Naive B cell (primary cell): ENCODE measurements around the gene FAM90A1. TPM values are rescaled to one million over a fixed set of nuclear protein-coding genes. Genes with fewer than 3 reads are reported as not detected.
A peak's percentile ranks its signal among the peaks of the same experiment; 100 is the strongest.
"Not testable (repeated sequence)": the region's sequence is repeated elsewhere in the genome, so short reads cannot be mapped to it uniquely, and the experiment has no call there.

Source experiments
- ATAC-seq, 2 donors: fragments of 150-1000 bp; cut with Tn5 transposase; 2 replicates each; pipeline ENCODE4 v1.10.0; 2021; ENCODE audit warnings: low read depth in 2 of 2, mild to moderate bottlenecking in 2 of 2, moderate library complexity in 2 of 2
- DNase-seq: peaks from one replicate; pipeline ENCODE4 v3.0.0; 2022
- H3K27ac Mint-ChIP-seq, 6 donors: one replicate each; pipeline ENCODE4 v1.8.0; 2020 to 2022; ENCODE audit warnings: mild to moderate bottlenecking in 6 of 6, mixed read lengths in 6 of 6, moderate library complexity in 5 of 6, inconsistent platforms in 2 of 6
- H3K27me3 Mint-ChIP-seq, 3 donors: one replicate each; pipeline ENCODE4 v1.8.0; 2021 to 2022; ENCODE audit warnings: mixed read lengths in 3 of 3, mild to moderate bottlenecking in 1 of 3
- H3K36me3 Mint-ChIP-seq, 2 donors: one replicate each; pipeline ENCODE4 v1.8.0; 2020 to 2022; ENCODE audit warnings: mixed read lengths in 2 of 2, inconsistent platforms in 1 of 2, mild to moderate bottlenecking in 1 of 2
- H3K4me1 Mint-ChIP-seq, 3 donors: one replicate each; pipeline ENCODE4 v1.8.0; 2020 to 2022; ENCODE audit warnings: mixed read lengths in 3 of 3, inconsistent platforms in 1 of 3, mild to moderate bottlenecking in 1 of 3, moderate library complexity in 1 of 3
- H3K4me3 Mint-ChIP-seq, 8 donors: one replicate each; pipeline ENCODE4 v1.8.0; 2020 to 2022; ENCODE audit warnings: mild to moderate bottlenecking in 8 of 8, mixed read lengths in 8 of 8, moderate library complexity in 8 of 8, inconsistent platforms in 2 of 8
- H3K9me3 Mint-ChIP-seq, 7 donors: one replicate each; pipeline ENCODE4 v1.8.0; 2020 to 2022; ENCODE audit warnings: mixed read lengths in 7 of 7, mild to moderate bottlenecking in 5 of 7, inconsistent platforms in 2 of 7, moderate library complexity in 1 of 7
- polyA plus RNA-seq, 6 donors: library from polyadenylated mRNA; unstranded; fragments of 300-500 nt; fragmentation: Illumina TruSeq; gene quantifications; one replicate each; pipeline ENCODE4 v1.2.3, GENCODE V29; 2021; ENCODE audit warnings: low read depth in 6 of 6

FAM90A1 gene, protein sequence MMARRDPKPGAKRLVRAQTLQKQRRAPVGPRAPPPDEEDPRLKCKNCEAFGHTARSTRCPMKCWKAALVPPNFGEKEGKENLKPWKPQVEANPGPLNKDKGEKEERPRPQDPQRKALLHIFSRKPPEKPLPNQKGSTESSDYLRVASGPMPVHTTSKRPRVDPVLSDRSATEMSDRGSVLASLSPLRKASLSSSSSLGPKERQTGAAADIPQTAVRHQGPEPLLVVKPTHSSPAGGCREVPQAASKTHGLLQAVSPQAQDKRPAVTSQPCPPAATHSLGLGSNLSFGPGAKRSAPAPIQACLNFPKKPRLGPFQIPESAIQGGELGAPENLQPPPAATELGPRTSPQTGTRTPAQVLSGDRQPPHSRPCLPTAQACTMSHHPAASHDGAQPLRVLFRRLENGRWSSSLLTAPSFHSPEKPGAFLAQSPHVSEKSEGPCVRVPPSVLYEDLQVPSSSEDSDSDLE
- not detected for polyA plus RNA-seq

DNA sequence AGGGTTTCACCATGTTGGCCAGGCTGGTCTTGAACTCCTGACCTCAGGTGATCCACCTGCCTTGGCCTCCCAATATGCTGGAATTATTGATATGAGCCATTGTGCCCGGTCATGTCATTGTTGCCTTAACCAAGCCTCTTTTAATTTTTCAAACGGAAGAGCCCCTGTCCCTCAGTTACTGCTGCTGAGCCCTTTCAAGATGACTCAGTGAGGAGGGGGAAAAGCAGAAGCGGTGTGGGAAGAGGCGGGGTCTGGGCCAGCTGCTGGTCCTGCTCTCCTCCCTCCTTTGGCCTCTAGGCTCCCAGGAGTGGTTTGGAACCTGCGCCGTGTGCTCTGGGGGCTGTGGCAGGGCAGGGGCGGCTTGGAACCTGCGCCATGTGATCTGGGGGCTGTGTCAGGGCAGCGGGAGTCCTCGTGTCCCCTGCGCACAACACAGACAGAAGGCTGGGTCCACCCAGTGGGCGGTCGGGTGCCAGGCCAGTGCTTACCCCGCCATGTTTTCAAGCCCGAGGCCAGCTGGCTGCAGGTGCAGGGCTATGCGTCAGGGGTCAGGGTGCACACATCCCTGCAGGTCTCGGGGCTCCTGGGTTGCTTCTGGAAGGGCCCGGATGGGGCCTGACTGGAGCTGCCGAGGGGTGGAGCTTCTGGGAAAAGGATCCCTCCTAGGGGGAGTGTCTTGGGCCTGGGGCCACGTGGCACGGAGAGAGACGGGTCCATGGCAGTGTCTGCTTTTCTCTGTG, at the start of gene FAM90A1:
TSS of gene FAM90A1 (minus strand) at position 627 of the 740 bp plus-strand sequence. CDS start 2,786 bp downstream, outside the sequence.
- not testable (repeated sequence) for ATAC-seq

DNA sequence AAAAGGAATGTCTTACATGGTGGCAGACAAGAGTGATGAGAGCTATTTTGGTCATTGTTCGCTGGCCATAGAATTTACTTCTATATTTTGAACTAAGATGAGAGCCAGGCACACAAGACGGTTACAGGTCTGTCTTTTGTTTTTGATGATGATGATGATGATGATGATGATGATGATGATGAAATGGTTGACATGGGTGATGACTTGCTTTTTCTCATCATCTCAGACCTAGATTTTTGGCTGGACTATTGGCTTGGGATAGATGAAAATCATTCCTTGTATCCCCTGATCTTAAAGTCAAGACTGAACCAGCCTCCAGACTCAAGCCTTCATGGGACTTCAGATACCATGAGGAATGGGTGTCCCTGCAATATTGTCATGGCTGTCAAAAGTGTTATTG, 49.0 kb upstream of the FAM90A1 start:
- H3K27ac Mint-ChIP-seq, H3K4me3 Mint-ChIP-seq, H3K9me3 Mint-ChIP-seq, H3K36me3 Mint-ChIP-seq, H3K4me1 Mint-ChIP-seq, ATAC-seq, DNase-seq: not testable (repeated sequence)
- H3K27me3 Mint-ChIP-seq, result peaks cover 6 to 18% (median 7%) of the 10 kb centered on the region in 3 donors

More for the DNA sequence above, at the start of gene FAM90A1:
- Mint-ChIP-seq H3K4me1 (peaks cover 16 to 18% (median 17%) of the 10 kb centered on the region in 3 donors), H3K4me3 (peak within 1 kb of the TSS in 7 of 8 donors; percentile 78 to 88 (median 84)), H3K27ac (peak within 1 kb of the TSS in 4 of 6 donors; percentile 13 to 47 (median 28))
- not testable (repeated sequence) for DNase-seq, H3K9me3 Mint-ChIP-seq, H3K27me3 Mint-ChIP-seq, H3K36me3 Mint-ChIP-seq

DNA sequence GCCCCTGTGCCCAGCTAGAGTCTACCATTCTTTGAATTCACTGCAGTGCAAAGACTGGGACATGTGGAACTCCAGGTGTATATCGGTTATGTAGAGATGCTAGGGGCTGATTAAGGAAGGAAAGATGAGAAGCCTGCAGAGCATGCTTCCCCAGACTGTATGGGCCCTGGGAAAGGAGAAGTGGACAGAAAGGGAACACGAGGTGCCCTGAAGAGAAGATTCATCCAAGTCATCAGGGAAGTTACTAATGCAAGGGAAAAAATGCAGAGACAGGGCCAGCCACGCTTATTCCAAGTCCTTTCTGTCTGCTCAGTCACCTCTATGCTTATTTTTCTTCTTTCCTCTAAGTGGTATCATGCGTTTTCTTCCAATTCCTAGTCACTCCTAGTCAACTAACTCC, 39.3 kb upstream of the FAM90A1 start:
- not testable (repeated sequence) for H3K36me3 Mint-ChIP-seq, H3K4me1 Mint-ChIP-seq, H3K9me3 Mint-ChIP-seq, H3K4me3 Mint-ChIP-seq, DNase-seq, ATAC-seq
- peaks cover 8 to 25% (median 11%) of the 10 kb centered on the region in 3 donors for H3K27me3 Mint-ChIP-seq
- peak overlapping the region in 1 of 6 donors; percentile 33 for H3K27ac Mint-ChIP-seq

DNA sequence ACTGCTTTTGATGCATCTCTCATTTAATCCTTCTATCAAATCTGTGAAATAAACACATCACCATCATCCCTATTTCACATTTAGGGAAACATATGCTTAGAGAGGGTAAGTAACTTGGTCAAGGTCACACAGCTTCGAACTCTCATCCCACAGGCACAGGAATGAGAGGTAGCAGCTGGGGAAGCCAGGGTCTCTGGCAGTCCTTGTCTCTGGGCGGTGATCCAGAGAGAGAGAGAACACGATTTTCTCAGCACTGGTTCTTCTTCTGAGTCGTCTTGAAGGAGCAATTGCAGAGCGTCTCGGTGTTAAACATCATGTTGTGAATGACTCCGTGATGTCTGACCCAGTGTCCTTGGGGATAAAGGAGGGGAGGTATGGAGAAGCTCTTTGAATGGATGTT, 36.8 kb upstream of the FAM90A1 start:
- H3K9me3 Mint-ChIP-seq, H3K36me3 Mint-ChIP-seq, ATAC-seq, DNase-seq, H3K4me1 Mint-ChIP-seq, H3K4me3 Mint-ChIP-seq: not testable (repeated sequence)
- Mint-ChIP-seq H3K27me3 (peaks cover 13 to 24% (median 16%) of the 10 kb centered on the region in 3 donors), H3K27ac (peak overlapping the region in 1 of 6 donors; percentile 31)

DNA sequence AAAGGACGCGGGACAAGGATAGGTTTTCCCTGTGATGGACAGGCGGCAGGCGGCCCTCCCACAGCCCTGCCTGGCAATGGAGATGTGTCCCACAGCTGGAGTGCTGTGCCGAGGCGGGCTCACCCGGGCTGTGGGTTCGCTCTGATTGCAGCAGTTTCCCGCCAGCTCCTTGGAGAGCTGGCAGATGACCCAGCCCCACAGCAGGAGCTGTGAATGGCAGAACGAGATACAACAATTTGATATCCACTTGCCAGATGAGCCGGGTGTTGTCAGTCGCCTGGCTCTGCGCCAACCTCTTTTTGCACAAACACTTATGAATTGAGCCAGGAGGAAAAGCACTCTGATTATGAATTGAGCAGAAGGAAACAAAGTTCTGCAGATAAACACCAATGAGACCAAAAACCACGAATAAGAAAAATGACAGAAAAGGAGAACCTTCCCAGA, 33.7 kb upstream of the FAM90A1 start:
- H3K36me3 Mint-ChIP-seq, H3K4me1 Mint-ChIP-seq, ATAC-seq, H3K9me3 Mint-ChIP-seq, DNase-seq: not testable (repeated sequence)
- Mint-ChIP-seq H3K4me3 (peak overlapping the region in 1 of 8 donors; percentile 15), H3K27ac (peak overlapping the region in 1 of 6 donors; percentile 38), H3K27me3 (peaks cover 8 to 24% (median 16%) of the 10 kb centered on the region in 3 donors)

DNA sequence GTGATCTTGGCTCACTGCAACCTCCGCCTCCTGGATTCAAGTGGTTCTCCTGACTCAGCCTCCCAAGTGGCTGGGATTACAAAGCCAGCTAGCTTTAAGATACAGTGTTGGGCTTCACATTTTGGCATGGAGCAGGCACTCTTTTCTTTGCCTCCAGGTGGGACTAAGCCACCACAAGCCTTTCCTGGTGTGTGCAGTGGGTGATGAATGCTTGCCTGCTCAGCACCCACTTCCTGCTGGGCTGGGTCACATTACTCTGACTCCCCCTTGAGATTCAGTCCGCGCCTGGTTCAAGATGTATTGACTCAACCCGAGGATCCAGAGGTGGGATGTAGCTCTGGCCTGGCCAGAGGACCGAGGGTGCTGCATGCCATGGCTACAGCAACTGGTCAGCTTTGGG, 28.9 kb upstream of the FAM90A1 start:
- H3K4me1 Mint-ChIP-seq, ATAC-seq, H3K4me3 Mint-ChIP-seq, DNase-seq, H3K9me3 Mint-ChIP-seq, H3K27ac Mint-ChIP-seq, H3K36me3 Mint-ChIP-seq: not testable (repeated sequence)
- H3K27me3 Mint-ChIP-seq, result peaks cover 0 to 11% (median 8%) of the 10 kb centered on the region in 3 donors

DNA sequence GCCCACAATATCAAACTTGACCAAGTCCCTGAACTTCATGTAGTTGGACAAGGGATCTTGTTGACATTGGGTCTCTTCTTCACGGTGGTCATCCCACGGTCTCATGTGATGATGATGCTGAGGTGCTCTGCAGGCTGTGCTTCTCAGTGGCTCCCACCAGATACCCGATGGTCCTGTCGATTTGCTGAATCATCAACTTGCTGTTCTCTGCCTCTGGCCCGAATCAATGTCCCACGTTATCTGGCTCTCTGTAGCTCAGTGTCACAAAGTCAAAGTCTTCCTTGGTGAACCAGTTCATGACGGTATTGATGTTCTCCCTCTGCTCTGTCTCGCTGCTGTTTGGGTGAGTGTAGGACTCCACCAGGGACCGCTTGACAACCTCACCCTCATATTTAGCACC, 27.3 kb upstream of the FAM90A1 start:
- DNase-seq, H3K4me1 Mint-ChIP-seq, ATAC-seq, H3K36me3 Mint-ChIP-seq, H3K27me3 Mint-ChIP-seq, H3K9me3 Mint-ChIP-seq: not testable (repeated sequence)
- peak overlapping the region in 1 of 8 donors; percentile 2 for H3K4me3 Mint-ChIP-seq
- peak overlapping the region in 1 of 6 donors; percentile 33 for H3K27ac Mint-ChIP-seq

DNA sequence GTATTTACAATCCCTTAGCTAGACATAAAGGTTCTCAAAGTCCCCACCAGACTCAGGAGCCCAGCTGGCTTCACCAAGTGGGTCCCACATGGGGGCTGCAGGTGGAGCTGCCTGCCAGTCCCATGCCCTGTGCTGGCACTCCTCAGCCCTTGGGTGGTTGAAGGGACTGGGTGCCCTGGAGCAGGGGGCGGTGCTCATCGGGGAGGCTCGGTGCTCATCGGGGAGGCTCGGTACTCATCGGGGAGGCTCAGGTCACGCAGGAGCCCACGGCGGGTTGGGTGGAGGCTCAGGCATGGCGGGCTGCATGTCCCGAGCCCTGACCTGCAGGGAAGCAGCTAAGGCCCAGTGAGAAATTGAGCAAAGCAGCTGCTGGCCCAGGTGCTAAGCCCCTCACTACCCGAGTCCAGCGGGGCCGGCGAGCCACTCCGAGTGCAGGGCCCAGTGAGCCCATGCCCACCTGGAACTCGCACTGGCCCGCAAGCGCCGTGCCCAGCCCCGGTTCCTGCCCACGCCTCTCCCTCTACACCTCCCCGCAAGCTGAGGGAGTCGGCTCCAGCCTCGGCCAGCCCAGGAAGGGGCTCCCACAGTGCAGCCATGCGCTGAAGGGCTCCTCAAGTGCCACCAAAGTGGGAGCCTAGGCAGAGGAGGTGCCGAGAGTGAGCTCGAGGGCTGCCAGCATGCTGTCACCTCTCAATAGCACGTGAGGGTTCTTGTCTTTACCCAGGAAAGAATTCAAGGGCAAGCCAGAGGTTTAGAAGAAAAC, 24.8 kb upstream of the FAM90A1 start:
- H3K27ac Mint-ChIP-seq, result peak overlapping the region in 1 of 6 donors; percentile 56
- not testable (repeated sequence) for H3K4me3 Mint-ChIP-seq, H3K36me3 Mint-ChIP-seq, H3K27me3 Mint-ChIP-seq, H3K9me3 Mint-ChIP-seq, ATAC-seq, DNase-seq, H3K4me1 Mint-ChIP-seq

DNA sequence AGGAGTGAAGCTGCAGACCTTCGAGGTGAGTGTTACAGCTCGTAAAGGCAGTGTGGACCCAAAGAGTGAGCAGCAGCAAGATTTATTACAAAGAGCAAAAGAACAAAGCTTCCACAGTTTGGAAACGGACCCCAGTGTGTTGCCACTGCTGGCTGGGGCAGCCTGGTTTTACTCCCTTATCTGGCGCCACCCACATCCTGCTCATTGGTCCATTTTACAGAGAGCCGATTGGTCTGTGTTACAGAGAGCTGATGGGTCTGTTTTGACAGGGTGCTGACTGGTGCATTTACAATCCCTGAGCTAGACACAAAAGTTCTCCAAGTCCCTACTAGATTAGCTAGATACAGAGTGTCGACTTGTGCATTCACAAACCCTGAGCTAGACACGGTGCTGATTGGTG, 24.2 kb upstream of the FAM90A1 start:
- H3K4me3 Mint-ChIP-seq, result peak overlapping the region in 1 of 8 donors; percentile 13
- not testable (repeated sequence) for H3K27me3 Mint-ChIP-seq, H3K4me1 Mint-ChIP-seq, DNase-seq, H3K36me3 Mint-ChIP-seq, ATAC-seq, H3K27ac Mint-ChIP-seq, H3K9me3 Mint-ChIP-seq

DNA sequence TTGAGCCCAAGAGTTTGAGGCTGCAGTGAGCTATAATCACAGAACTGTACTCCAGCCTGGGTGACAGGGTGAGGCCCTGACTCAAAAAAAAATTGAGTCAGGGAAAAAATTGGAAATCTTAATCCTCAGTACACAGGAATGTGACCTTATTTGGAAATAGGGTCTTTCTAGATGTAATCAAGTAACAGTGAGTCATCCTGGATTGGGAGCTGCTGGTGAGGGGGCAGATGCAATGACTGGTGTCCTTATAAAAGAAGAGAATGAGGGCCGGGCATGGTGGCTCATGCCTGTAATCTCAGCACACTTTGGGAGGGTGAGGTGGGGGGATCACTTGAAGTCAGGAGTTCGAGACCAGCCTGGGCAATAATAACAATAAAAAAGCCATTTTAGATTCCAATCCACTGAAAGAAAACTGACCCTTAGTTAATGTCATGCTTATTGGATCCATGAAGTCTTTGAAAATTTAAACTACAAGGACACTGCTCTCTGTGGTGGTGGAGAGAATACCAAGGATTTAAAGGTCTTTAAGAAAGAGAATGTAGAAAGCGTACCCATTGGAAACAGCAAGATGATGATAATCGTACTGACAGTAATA, 19.6 kb upstream of the FAM90A1 start:
- not testable (repeated sequence) for H3K27ac Mint-ChIP-seq, H3K36me3 Mint-ChIP-seq, ATAC-seq, H3K4me3 Mint-ChIP-seq, H3K9me3 Mint-ChIP-seq, DNase-seq, H3K27me3 Mint-ChIP-seq, H3K4me1 Mint-ChIP-seq

DNA sequence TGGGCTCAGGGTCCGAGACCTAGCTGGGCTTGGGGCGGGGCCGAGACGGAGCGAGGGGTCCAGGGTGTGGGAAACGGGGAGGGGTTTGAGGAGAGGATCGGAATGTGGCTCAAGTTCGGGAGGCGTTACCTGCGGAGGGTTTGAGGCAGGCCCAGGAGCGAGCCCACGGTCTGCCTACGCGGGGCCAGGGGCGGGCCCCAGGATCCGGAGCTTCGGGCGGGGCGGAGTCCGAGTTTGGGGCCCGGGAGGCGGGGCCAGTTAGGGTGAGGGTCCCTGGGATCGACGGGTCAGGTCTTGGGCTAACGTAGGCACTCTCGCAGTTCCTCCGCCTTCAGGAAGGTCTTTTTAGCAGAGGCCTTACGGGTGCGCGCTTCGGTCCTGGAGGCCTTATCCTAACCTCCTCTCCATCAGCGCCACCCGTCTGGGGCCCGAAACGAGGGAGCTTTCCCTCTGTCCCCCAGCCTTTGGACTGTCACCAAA, 16.3 kb upstream of the FAM90A1 start:
- H3K4me1 Mint-ChIP-seq, result peaks cover 4 to 12% (median 10%) of the 10 kb centered on the region in 3 donors
- H3K9me3 Mint-ChIP-seq, H3K27me3 Mint-ChIP-seq, ATAC-seq, DNase-seq, H3K36me3 Mint-ChIP-seq: not testable (repeated sequence)
- peak overlapping the region in 5 of 6 donors; percentile 90 to 99 (median 99) for H3K27ac Mint-ChIP-seq
- peak overlapping the region; percentile 84 to 99 (median 98) for H3K4me3 Mint-ChIP-seq

DNA sequence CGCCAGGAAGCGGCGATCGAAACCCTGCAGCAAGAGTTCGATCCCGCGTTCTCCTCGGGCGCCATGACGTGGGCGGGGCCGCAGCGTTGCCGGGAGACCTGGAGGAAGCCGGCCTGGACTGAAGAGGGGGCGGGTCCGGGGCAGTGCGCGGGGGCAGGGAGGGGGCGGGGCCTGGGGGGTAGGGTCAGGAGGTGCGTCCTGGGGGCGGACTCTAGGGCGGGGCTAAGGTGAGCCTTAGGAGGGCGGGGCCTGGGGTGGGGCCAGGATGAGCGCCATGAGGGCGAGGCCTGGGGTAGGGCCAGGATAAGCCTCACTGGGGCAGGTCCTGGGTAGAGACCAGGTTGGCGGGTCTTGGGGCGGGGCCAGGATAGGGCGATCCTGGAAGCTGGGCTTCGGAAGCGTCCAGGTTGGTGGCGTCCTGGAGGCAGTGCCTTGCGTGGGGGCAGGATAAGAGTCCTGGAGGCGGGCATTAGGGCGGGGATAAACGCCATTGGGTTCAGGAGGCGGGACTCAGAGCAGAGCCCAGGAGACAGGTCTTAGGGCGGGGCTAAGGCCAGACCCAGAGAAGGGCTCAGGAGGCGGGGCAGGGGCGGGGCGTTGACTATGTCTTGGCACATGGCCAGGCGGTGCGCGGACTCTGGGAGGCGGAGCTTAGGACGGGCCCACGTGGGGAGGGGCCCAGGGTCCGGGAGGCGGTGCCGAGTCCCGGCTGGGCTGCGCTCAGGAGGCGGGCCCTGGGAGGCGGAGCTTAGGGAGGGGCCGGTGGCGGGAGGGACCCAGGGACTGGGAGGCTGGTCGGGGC, 15.7 kb upstream of the FAM90A1 start:
- H3K27me3 Mint-ChIP-seq, H3K36me3 Mint-ChIP-seq, H3K9me3 Mint-ChIP-seq: not testable (repeated sequence)
- peaks cover 4 to 12% (median 10%) of the 10 kb centered on the region in 3 donors for H3K4me1 Mint-ChIP-seq
- ATAC-seq, result peak; percentile 92 to 96
- DNase-seq, result peak; percentile 100
- peak overlapping the region; percentile 84 to 99 (median 98) for H3K4me3 Mint-ChIP-seq
- peak overlapping the region; percentile 90 to 99 (median 98) for H3K27ac Mint-ChIP-seq
